Stimulated activated CD8-positive, alpha-beta memory T cell treated with anti-CD3 and anti-CD28 coated beads, Interleukin-7, amount 100 ng/mL, for 24 hours (primary cell): ENCODE measurements around the gene RPL22L1.
"Not testable (repeated sequence)": the region's sequence is repeated elsewhere in the genome, so short reads cannot be mapped to it uniquely, and the experiment has no call there.

Experiments used
- DNase-seq: peaks from one replicate; pipeline ENCODE4 v3.0.0-alpha.2; 2020; ENCODE audit warnings: low read depth

The RPL22L1 gene

GRCh38 chr3:170869645-170870593 lies at the start of gene RPL22L1:
TSS of gene RPL22L1 (minus strand) at chr3:170870195. CDS start at chr3:170870167, 28 bp downstream.
- DNase-seq: peak; percentile 84

- DNase-seq: no peak
Observed at GRCh38 chr3:170918715-170919114, 48.7 kb upstream of the RPL22L1 start.

- no peak for DNase-seq
Observed at GRCh38 chr3:170914690-170915089, 44.7 kb upstream of the RPL22L1 start.

DNA sequence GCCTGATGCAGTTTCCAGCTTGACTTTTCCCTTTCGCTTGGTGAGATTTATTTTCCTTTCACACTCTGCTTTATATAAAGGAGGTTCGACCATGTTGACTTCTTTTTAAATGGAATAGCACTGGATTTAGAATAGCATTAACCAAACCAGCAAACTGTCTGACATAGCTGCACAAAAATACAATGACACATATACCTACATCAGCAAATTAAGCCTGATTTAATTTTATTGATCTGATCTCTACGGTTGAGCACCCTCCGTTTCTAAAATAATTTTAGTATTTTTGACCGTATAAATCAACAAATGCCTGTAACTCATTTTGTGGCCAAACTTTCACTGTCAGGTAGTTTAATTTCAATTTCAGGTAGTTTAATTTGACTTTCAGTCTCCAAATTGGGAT lies 44.2 kb upstream of the RPL22L1 start:
- DNase-seq: no peak

DNA sequence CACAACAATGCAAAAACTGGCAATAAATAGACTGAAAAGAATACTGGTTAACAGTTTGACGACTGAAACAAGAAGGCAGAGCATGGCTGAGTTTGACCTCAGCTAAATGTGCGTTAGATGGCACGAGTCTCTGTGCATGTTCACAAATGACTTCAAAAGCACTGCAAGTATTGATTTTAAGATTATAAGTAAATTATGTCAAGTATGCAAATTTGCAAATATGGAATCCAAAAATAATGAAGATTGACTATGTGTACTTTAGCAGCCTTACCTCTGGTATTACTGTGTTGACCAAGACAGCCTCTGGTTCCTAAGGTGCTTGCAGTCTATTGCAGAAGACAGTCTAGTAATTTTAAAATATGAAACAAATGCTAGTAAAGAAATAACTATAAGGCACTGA lies 41.1 kb upstream of the RPL22L1 start:
- no peak for DNase-seq

DNA sequence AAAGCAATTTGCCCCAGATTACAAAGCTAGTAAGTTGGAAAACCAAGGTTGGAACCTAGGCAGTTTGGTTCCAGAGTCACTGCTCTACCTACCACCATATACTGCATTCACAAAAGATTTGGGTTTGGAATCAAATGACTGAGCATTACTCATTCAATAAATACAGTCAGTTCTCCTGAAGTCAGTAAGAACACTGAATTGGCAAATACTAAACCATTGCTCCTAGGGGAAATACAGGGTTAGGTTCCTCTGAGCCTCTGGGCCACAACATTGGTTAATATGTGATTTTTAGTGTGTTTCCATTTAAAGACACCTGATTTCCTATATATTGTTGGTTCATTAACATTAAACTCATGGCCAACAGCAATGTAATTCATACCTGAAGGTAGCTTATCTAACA lies 40.5 kb upstream of the RPL22L1 start:
- no peak for DNase-seq

- DNase-seq: no peak
Observed at GRCh38 chr3:170909129-170909903, 39.3 kb upstream of the RPL22L1 start.

DNA sequence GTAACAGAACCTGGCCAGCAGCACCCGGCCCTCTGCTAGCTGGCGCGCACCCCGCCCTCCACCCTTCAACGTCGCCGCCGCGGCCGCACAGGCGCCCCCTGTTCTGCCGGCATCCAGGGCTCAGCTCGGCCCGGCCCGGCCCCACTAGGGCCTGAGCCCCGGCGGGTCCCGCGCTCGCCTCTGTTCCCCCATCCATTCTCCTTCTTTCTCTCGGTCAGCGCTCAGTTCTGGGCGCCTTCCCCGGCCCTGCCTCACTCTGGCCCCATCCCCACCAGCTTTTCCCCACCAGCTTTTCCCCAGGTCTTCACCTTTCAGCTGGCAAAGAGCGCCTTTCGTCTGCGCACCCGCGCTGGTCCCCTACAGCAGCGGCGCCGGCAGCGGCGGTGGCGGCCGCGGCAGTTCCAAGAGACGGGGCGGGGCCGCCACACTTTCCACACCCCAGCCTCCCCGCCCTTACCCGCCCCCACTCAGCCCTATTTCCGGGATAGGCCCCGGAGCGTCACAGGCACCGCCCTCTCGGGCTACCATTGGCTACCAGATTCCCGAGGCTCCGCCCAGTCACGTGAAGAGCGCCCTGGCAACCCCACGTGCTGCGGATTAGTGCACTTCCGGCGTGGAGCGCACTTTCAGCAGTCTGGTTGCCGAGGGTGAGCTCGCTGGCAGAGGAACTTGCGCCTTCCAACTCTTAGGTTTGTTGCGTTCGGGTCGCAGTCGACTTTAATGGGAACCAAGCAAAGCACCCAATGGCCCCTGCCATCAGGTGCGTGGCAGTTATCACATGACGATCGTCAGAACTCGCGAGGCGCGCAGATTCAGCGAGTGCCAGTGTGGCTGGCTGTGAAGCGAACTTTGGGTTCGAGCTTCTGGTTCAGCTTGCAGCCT lies 38.5 kb upstream of the RPL22L1 start, which contains the start of gene EIF5A2:
Gene EIF5A2, minus strand, starts transcription at position 403 of the 882 bp plus-strand sequence. CDS start 831 bp downstream, outside the sequence.
- DNase-seq: peak; percentile 93

GRCh38 chr3:170907637-170908234 lies 37.7 kb upstream of the RPL22L1 start:
- DNase-seq: no peak

GRCh38 chr3:170905862-170906261 lies 35.9 kb upstream of the RPL22L1 start:
- DNase-seq: no peak

DNA sequence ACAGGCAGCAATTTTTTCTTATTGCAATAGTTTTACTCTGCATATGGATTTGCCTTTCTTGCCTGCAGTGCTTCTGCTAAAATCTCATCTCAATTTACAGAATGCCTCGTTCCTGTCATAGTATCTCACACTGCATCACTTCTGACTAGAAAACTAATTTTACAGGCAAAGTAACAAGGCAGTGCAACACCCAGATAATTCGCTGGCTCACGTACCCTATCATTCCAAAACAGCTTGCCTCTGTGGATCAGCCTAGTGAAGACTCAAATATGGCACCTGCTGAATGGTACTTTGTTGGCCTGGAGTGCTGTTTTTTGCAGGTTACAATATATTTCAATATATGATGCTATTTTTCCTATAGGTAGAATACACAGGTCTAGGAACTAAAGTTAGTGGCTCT lies 33.1 kb upstream of the RPL22L1 start:
- DNase-seq: no peak

DNA sequence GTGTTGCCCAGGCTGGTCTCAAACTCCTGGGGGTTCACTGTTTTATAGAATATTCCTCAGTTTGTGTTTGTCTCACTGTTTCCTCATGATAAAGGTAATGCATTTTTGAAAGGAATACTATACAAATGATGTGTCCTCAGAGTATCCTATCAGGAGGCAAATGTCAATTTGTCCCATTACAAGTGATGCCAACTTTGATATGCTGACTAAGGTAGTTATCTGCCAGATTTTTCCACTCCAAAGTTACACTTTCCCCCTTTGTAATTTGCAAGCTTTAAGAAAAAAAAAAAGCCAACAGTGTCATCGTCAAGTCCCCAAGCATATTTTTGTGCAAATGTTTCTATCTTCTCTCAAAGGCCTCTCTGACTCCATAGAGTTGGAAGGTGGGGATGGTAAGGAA lies 29.5 kb upstream of the RPL22L1 start:
- DNase-seq: no peak

DNA sequence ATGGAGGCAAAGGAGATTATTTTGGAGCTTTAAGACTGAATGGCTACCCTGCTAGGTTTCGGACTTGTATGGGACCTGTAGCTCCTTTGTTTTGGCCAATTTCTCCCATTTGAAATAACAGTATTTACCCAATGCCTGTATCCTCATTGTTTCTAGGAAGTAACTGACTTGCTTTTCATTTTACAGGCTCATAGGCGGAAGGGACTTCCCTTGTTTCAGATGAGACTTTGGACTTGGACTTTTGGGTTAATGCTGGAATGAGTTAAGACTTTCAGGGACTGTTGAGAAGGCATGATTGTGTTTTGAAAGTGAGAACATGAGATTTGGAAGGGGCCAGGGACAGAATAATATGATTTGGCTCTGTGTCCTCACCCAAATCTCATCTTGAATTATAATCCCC lies 28.0 kb upstream of the RPL22L1 start:
- DNase-seq: no peak

- not testable (repeated sequence) for DNase-seq
Observed at GRCh38 chr3:170897199-170897598, 27.2 kb upstream of the RPL22L1 start.

DNA sequence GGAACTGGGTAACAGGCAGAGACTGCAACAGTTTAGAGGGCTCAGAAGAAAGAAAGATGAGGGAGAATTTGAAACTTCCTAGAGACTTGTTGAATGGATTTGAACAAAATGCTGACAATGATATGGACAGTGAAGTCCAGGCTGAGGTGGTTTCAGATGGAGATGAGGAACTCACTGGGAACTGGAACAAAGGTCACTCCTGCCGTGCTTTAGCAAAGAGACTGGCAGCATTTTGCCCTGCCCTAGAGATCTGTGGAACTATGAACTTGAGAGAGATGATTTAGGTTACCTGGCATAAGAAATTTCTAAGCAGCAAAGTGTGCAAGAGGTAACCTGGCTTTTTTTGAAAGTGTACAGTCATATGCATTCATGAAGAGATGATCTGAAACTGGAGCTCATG lies 26.8 kb upstream of the RPL22L1 start:
- no peak for DNase-seq

GRCh38 chr3:170896333-170896732 lies 26.3 kb upstream of the RPL22L1 start:
- not testable (repeated sequence) for DNase-seq

DNA sequence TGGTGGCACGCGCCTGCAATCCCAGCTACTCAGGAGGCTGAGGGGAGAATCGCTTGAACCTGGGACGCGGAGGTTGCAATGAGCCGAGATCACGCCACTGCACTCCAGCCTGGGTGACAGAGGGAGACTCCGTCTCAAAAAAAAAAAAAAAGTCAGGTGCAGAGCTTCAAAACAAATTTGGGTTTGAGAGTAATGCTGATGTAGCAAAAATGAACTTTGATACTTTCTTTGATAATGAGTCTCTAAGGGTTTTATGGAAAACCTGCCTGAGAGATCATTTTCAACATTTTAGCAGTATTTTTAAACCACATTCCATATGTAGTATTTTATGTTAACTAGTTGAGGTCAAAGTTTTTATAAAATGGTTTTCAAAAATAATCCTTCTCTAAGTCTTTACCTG lies 23.9 kb upstream of the RPL22L1 start:
- DNase-seq: no peak

GRCh38 chr3:170889630-170890029 lies 19.6 kb upstream of the RPL22L1 start:
- DNase-seq: no peak

DNA sequence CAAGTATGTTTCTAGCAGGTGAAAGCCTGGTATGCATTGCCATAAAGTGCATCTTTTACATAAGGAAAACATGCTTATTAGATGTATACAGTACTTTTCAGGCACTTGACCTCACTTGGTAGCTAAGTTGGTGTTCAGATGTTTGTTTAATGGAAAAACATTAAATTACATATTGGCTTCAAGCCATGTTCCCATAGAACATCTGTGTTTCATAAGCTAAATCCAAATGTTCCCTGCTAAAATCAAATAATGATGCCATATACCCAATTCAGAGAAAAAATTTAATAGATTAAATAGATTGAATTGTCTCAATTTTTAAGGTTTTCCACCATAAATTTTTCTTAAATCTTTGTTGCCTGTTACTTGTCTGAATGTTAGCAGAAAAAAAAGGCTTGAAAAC lies 19.1 kb upstream of the RPL22L1 start:
- no peak for DNase-seq

- DNase-seq: not testable (repeated sequence)
Observed at GRCh38 chr3:170884109-170884930, 14.3 kb upstream of the RPL22L1 start.

- not testable (repeated sequence) for DNase-seq
Observed at GRCh38 chr3:170878688-170879087, 8.7 kb upstream of the RPL22L1 start.
